SK-N-SH (cell line): ENCODE measurements around the gene CRELD2. TPM values are rescaled to one million over a fixed set of nuclear protein-coding genes. Genes with fewer than 3 reads are reported as not detected.

ENCODE experiments used
- CTCF ChIA-PET: fragments of 300-600, 350-600 bp; formaldehyde crosslinking; extraction: SDS; loops from one replicate; lab custom pipeline; 2021; lab: Yijun Ruan, JAX
- POLR2A ChIA-PET: fragments of 350-600 bp; sonication (Branson Sonifier 250); formaldehyde crosslinking; extraction: SDS; loops from one replicate; lab custom pipeline; 2020; ENCODE audit warnings: antibody characterized with exemption, inconsistent platforms; lab: Yijun Ruan, JAX
- DNase-seq: peaks from one replicate; pipeline ENCODE4 v3.0.0; 2012
- H2AFZ ChIP-seq: fragments of 200-600 bp; sonication (generic); 2 replicates; pipeline ENCODE4 v1.8.1; 2016; ENCODE audit warnings: antibody characterized with exemption, mild to moderate bottlenecking, low read depth
- H3F3A ChIP-seq: fragments of 200-600 bp; sonication (generic); replicated peaks from 2 replicates; pipeline ENCODE3; 2016; ENCODE audit warnings: antibody characterized with exemption, mild to moderate bottlenecking; ENCODE audit not compliant: insufficient read depth
- H3K27ac ChIP-seq, 2 experiments: fragments of 200-500 bp in 1 of 2; fragments of 200-600 bp in 1 of 2; sonication (Bioruptor generic) in 1 of 2; sonication (generic), shearing (Covaris generic) in 1 of 2; 2 replicates each; pipeline versions ENCODE4 v1.5.1 to v1.6.1; 2014 to 2016; ENCODE audit warnings: low read depth in 2 of 2, inconsistent platforms in 1 of 2, low read length in 1 of 2, mild to moderate bottlenecking in 1 of 2, mixed read lengths in 1 of 2
- H3K27me3 ChIP-seq: fragments of 200-600 bp; sonication (generic), shearing (Covaris generic); 2 replicates; pipeline ENCODE4 v1.6.1; 2016; ENCODE audit warnings: mixed run types; ENCODE audit not compliant: insufficient read depth
- H3K36me3 ChIP-seq, 2 experiments: fragments of 200-500 bp in 1 of 2; fragments of 200-600 bp in 1 of 2; sonication (Bioruptor generic) in 1 of 2; sonication (generic) in 1 of 2; replicated peaks in 1 of 2; 2 replicates each; pipeline versions ENCODE3 to v1.5.1; 2014 to 2016; ENCODE audit warnings: low read length in 1 of 2, mild to moderate bottlenecking in 1 of 2; ENCODE audit not compliant: insufficient read depth in 2 of 2, control insufficient read depth in 1 of 2
- H3K4me1 ChIP-seq, 2 experiments: fragments of 200-500 bp in 1 of 2; fragments of 200-600 bp in 1 of 2; sonication (Bioruptor generic) in 1 of 2; sonication (generic), shearing (Covaris generic) in 1 of 2; 2 replicates each; pipeline versions ENCODE4 v1.5.1 to v1.6.1; 2014 to 2016; ENCODE audit warnings: low read depth in 1 of 2, low read length in 1 of 2, mixed run types in 1 of 2; ENCODE audit not compliant: insufficient read depth in 2 of 2, control insufficient read depth in 1 of 2
- H3K4me2 ChIP-seq: fragments of 200-600 bp; sonication (generic), shearing (Covaris generic); 2 replicates; pipeline ENCODE4 v1.6.1; 2017; ENCODE audit warnings: mixed run types
- H3K4me3 ChIP-seq, 2 experiments: fragments of 200-500 bp in 1 of 2; fragments of 200-600 bp in 1 of 2; sonication (Bioruptor generic) in 1 of 2; sonication (generic), shearing (Covaris generic) in 1 of 2; 2 replicates each; pipeline versions ENCODE4 v1.5.1 to v1.8.1; 2014 to 2016; ENCODE audit warnings: low read depth in 2 of 2, inconsistent platforms in 1 of 2, low read length in 1 of 2, mild to moderate bottlenecking in 1 of 2, mixed read lengths in 1 of 2, moderate library complexity in 1 of 2
- H3K79me2 ChIP-seq: fragments of 200-600 bp; sonication (generic); 2 replicates; pipeline ENCODE4 v1.8.1; 2017; ENCODE audit warnings: mild to moderate bottlenecking; ENCODE audit not compliant: insufficient read depth
- H3K9ac ChIP-seq: fragments of 200-600 bp; sonication (generic); 2 replicates; pipeline ENCODE4 v1.6.1; 2017; ENCODE audit warnings: mixed run types
- H3K9me2 ChIP-seq: fragments of 200-600 bp; sonication (generic); 2 replicates; pipeline ENCODE4 v1.6.1; 2017; ENCODE audit warnings: mixed run types
- H3K9me3 ChIP-seq: fragments of 200-600 bp; sonication (generic); 2 replicates; pipeline ENCODE4 v1.6.1; 2017; ENCODE audit warnings: mixed run types, mild to moderate bottlenecking, moderate library complexity
- H4K20me1 ChIP-seq: fragments of 200-600 bp; sonication (generic); 2 replicates; pipeline ENCODE4 v1.6.1; 2017; ENCODE audit warnings: mild to moderate bottlenecking, mixed run types; ENCODE audit not compliant: insufficient read depth
- IRF3 ChIP-seq: fragments of 150-350 bp; IDR thresholded peaks from 2 replicates; pipeline ENCODE4 v1.6.1; 2016; ENCODE audit warnings: mild to moderate bottlenecking, low read depth, low read length
- JUND ChIP-seq: IDR thresholded peaks from 2 replicates; pipeline ENCODE4 v1.4.0; 2012
- MAX ChIP-seq: IDR thresholded peaks from 2 replicates; pipeline ENCODE4 v1.4.0; 2012; ENCODE audit warnings: low read depth
- RCOR1 ChIP-seq: fragments of 150-350 bp; IDR thresholded peaks from 2 replicates; pipeline ENCODE4 v1.6.1; 2017; ENCODE audit warnings: antibody characterized with exemption, low read length
- RFX5 ChIP-seq: IDR thresholded peaks from 2 replicates; pipeline ENCODE4 v1.6.1; 2012; ENCODE audit warnings: mild to moderate bottlenecking, improper control_type of control experiment, low read length
- RXRA ChIP-seq: IDR thresholded peaks from 2 replicates; pipeline ENCODE4 v1.4.0; 2012; ENCODE audit warnings: low read depth, mild to moderate bottlenecking, borderline replicate concordance
- TAF1 ChIP-seq: IDR thresholded peaks from 2 replicates; pipeline ENCODE4 v1.6.1; 2012; ENCODE audit warnings: low read depth, mild to moderate bottlenecking, low read length, moderate library complexity, borderline replicate concordance
- TEAD4 ChIP-seq: IDR thresholded peaks from 2 replicates; pipeline ENCODE4 v1.4.0; 2012; ENCODE audit warnings: mild to moderate bottlenecking, borderline replicate concordance; ENCODE audit not compliant: insufficient read depth
- USF2 ChIP-seq: fragments of 150-350 bp; IDR thresholded peaks from 2 replicates; pipeline ENCODE4 v1.6.1; 2017; ENCODE audit warnings: antibody characterized with exemption, low read length, low read depth, borderline replicate concordance
- ZBTB33 ChIP-seq: IDR thresholded peaks from 2 replicates; pipeline ENCODE4 v1.4.0; 2012; ENCODE audit warnings: low read depth, borderline replicate concordance
- WGBS: methylation state at CpG from one replicate; pipeline ENCODE4 v1.1.6; 2017; ENCODE audit warnings: low lambda C conversion rate; 5-methylcytosine and 5-hydroxymethylcytosine counted together
- polyA plus RNA-seq, 3 experiments: library from polyadenylated mRNA; depleted of rRNA; stranded (reverse); fragments of >200 nt; gene quantifications; 2 replicates each; pipeline ENCODE4 v1.2.3, GENCODE V29; 2012
- TF ChIP-seq, protein P1 (sequence below): fragments of 200-600 bp; sonication (generic); IDR thresholded peaks from 2 replicates; pipeline ENCODE4 v1.6.1; 2017; ENCODE audit warnings: antibody characterized with exemption, mild to moderate bottlenecking, moderate library complexity

Gene CRELD2
- polyA plus RNA-seq, 1 of the 3 experiments (the other 2 are of a cell fraction), result 113 TPM

DNA sequence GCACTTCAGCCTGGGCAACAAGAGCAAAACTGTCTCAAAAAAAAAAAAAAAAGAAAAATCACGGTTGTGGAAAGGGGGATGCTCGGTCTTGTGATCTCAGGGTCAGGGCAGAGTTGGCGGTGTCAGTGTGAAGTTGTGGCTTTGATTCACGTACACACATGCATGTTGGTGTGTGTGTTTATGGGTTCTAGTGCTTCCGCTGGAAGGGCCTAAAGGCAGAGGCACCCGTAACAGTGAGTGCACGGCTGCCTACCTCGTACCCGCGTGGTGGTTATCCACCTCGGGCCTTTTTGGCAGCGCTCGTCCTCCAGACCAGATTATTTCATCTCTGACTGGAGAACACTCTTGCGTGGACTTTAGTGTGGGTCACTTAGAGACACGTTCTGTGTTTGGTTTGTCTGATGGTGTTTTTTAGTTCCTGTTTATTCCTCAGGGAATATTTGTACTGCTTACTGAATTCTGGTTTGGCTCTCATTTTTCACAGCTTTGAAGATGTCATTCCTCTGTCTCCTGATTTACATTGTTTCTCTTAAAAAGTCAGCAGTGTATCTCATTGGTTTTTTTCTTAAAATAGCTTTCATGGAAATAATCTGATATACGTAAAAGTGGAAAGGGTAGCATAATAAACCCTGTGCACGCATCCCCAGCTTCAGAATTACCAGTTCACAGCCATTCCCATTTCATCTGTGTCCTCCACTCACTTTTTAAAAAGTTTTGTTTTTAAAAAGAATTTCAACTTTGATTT is 49.2 kb upstream of the CRELD2 start:
- ChIA-PET POLR2A (no interaction called here), CTCF (interaction anchor here (1.2 kb wide), 1 partner anchor 61 kb away, joined by 3 read pairs; no protein-coding TSS in a partner anchor)
- H3K4me3 ChIP-seq, result no peak overlapping the region
- peaks cover 38% of the 10 kb centered on the region for H4K20me1 ChIP-seq
- H3K9ac ChIP-seq, result no peak overlapping the region
- no peaks in the 10 kb centered on the region for H3K4me1 ChIP-seq
- no peaks in the 10 kb centered on the region for H3K9me2 ChIP-seq
- no peaks in the 10 kb centered on the region for H3K27me3 ChIP-seq
- peaks cover 0 to 22% of the 10 kb centered on the region in 2 experiments for H3K36me3 ChIP-seq
- WGBS, result 97% methylated on average over 17 of the region's 17 CpGs
- H3K4me2 ChIP-seq, result no peak overlapping the region
- peaks cover 100% of the 10 kb centered on the region for H3K79me2 ChIP-seq
- DNase-seq, result no peak
- H3K27ac ChIP-seq, result no peak overlapping the region
- H3K9me3 ChIP-seq, result peaks cover 3% of the 10 kb centered on the region; the same call in 1 of the 2 replicates
- no peak overlapping the region for H2AFZ ChIP-seq
- no peaks in the 10 kb centered on the region for H3F3A ChIP-seq
- no peak for TF ChIP-seq RXRA
- TF ChIP-seq, protein P1, sequence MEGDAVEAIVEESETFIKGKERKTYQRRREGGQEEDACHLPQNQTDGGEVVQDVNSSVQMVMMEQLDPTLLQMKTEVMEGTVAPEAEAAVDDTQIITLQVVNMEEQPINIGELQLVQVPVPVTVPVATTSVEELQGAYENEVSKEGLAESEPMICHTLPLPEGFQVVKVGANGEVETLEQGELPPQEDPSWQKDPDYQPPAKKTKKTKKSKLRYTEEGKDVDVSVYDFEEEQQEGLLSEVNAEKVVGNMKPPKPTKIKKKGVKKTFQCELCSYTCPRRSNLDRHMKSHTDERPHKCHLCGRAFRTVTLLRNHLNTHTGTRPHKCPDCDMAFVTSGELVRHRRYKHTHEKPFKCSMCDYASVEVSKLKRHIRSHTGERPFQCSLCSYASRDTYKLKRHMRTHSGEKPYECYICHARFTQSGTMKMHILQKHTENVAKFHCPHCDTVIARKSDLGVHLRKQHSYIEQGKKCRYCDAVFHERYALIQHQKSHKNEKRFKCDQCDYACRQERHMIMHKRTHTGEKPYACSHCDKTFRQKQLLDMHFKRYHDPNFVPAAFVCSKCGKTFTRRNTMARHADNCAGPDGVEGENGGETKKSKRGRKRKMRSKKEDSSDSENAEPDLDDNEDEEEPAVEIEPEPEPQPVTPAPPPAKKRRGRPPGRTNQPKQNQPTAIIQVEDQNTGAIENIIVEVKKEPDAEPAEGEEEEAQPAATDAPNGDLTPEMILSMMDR, result no peak
- TF ChIP-seq IRF3, result no peak
- no peak for TF ChIP-seq TEAD4
- no peak for TF ChIP-seq ZBTB33
- TF ChIP-seq RCOR1, result no peak
- no peak for TF ChIP-seq USF2
- no peak for TF ChIP-seq RFX5
- TF ChIP-seq JUND, result no peak
- TF ChIP-seq MAX, result no peak
- no peak for TF ChIP-seq TAF1
